H1 (cell line): ENCODE data around the gene ORAI3.

Experiments
- CHD2 ChIP-seq: IDR thresholded peaks from 2 replicates; pipeline ENCODE4 v1.6.1; 2012; ENCODE audit warnings: low read length, improper control_type of control experiment
- GTF2F1 ChIP-seq: IDR thresholded peaks from 2 replicates; pipeline ENCODE4 v1.6.1; 2012; ENCODE audit warnings: low read depth, low read length, improper control_type of control experiment, borderline replicate concordance
- MAFK ChIP-seq: IDR thresholded peaks from 2 replicates; pipeline ENCODE4 v1.6.1; 2012; ENCODE audit warnings: low read depth, mild to moderate bottlenecking, improper control_type of control experiment, low read length
- POLR2AphosphoS5 ChIP-seq: IDR thresholded peaks from 2 replicates; pipeline ENCODE4 v1.6.1; 2011; ENCODE audit warnings: low read depth, low read length
- RFX5 ChIP-seq: IDR thresholded peaks from 2 replicates; pipeline ENCODE4 v1.6.1; 2011; ENCODE audit warnings: low read depth, low read length, improper control_type of control experiment, borderline replicate concordance
- SRF ChIP-seq: IDR thresholded peaks from 2 replicates; pipeline ENCODE4 v1.6.1; 2011; ENCODE audit warnings: mild to moderate bottlenecking, low read depth, low read length, moderate library complexity
- TF ChIP-seq, protein P1 (sequence below), 3 experiments: IDR thresholded peaks; 1 replicate in 2 of 3; 2 replicates in 1 of 3; pipeline versions ENCODE4 v1.5.1 to v1.6.1; 2011; ENCODE audit warnings: low read length in 3 of 3, mild to moderate bottlenecking in 3 of 3, inconsistent platforms in 2 of 3, low read depth in 1 of 3, moderate library complexity in 1 of 3; ENCODE audit not compliant: insufficient read depth in 1 of 3; ENCODE audit errors: control extremely low read depth in 1 of 3
- TF ChIP-seq, protein P2 (sequence below): IDR thresholded peaks from 2 replicates; pipeline ENCODE4 v1.6.1; 2011; ENCODE audit warnings: low read depth, mild to moderate bottlenecking, low read length; ENCODE audit not compliant: insufficient read depth

DNA sequence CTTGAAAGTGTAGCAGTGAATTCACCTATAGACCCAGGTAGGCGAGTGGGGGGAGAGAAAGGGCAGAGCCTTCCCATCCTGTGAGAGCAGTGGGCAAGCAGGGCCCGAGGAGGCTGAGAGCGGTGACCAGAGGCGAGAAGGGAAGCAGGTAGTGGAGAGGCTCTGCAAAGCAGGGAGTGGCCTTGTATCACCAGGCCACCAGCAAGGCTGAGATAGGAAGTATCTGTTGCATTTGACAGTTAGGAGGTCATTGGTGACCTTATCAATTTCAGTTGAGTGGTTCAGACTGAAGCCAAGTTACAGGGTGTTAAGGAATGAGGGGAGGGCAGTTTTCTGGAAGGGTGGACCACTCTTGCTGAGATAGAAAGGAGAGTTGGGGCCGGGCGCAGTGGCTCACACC, 25.5 kb downstream of the ORAI3 start:
- TF ChIP-seq GTF2F1, result no peak
- no peak for TF ChIP-seq CHD2
- TF ChIP-seq RFX5, result no peak
- TF ChIP-seq, protein P1, sequence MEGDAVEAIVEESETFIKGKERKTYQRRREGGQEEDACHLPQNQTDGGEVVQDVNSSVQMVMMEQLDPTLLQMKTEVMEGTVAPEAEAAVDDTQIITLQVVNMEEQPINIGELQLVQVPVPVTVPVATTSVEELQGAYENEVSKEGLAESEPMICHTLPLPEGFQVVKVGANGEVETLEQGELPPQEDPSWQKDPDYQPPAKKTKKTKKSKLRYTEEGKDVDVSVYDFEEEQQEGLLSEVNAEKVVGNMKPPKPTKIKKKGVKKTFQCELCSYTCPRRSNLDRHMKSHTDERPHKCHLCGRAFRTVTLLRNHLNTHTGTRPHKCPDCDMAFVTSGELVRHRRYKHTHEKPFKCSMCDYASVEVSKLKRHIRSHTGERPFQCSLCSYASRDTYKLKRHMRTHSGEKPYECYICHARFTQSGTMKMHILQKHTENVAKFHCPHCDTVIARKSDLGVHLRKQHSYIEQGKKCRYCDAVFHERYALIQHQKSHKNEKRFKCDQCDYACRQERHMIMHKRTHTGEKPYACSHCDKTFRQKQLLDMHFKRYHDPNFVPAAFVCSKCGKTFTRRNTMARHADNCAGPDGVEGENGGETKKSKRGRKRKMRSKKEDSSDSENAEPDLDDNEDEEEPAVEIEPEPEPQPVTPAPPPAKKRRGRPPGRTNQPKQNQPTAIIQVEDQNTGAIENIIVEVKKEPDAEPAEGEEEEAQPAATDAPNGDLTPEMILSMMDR (IDR thresholded peaks at IDR 0.05; ENCODE audit: control extremely low read depth in 1 of 3, insufficient read depth in 1 of 3, low read depth in 1 of 3, low read length in 3 of 3), result no peak
- TF ChIP-seq, protein P2, sequence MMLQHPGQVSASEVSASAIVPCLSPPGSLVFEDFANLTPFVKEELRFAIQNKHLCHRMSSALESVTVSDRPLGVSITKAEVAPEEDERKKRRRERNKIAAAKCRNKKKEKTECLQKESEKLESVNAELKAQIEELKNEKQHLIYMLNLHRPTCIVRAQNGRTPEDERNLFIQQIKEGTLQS, result no peak
- TF ChIP-seq SRF, result no peak
- no peak for TF ChIP-seq POLR2AphosphoS5
- no peak for TF ChIP-seq MAFK
